Body of pancreas (tissue), 4 donors: ENCODE data around the gene MGAT5. TPM values are rescaled to one million over a fixed set of nuclear protein-coding genes. Genes with fewer than 3 reads are reported as not detected.

Source experiments
- ATAC-seq: fragments of 150-250 bp; one replicate; pipeline ENCODE4 v1.9.1; 2016
- DNase-seq, 4 donors: peaks; one replicate each; pipeline ENCODE4 v3.0.0-alpha.2; 2019
- H3K27ac ChIP-seq, 4 donors: fragments of 200-600 bp; sonication (generic); 1 replicate in 3 of 4; 2 replicates in 1 of 4; pipeline versions ENCODE4 v1.5.1 to v1.6.1; 2016 to 2019; ENCODE audit warnings: mild to moderate bottlenecking in 1 of 4, mixed read lengths in 1 of 4, moderate library complexity in 1 of 4
- H3K27me3 ChIP-seq, 2 donors: fragments of 200-600 bp; sonication (generic); one replicate each; pipeline ENCODE4 v1.6.0; 2016; ENCODE audit warnings: mild to moderate bottlenecking in 1 of 2
- H3K36me3 ChIP-seq, 2 donors: fragments of 200-600 bp; sonication (generic); replicated peaks in 1 of 2; 2 replicates each; pipeline ENCODE4 v1.5.1; 2016; ENCODE audit warnings: low read depth in 2 of 2; ENCODE audit not compliant: insufficient read depth in 1 of 2
- H3K4me1 ChIP-seq: fragments of 200-600 bp; sonication (generic); one replicate; pipeline ENCODE4 v1.6.0; 2016
- H3K4me3 ChIP-seq, 2 donors: fragments of 200-600 bp; sonication (generic); 1 replicate in 1 of 2; 2 replicates in 1 of 2; pipeline ENCODE4 v1.5.1; 2016 to 2019
- H3K9me3 ChIP-seq, 3 donors: fragments of 200-600 bp; sonication (generic); 1 replicate in 2 of 3; 2 replicates in 1 of 3; pipeline ENCODE4 v1.5.1; 2016
- CTCF ChIP-seq, 7 experiments: fragments of 450-650 bp in 4 of 7; fragments of 200-600 bp in 3 of 7; sonication (generic) in 3 of 7; IDR thresholded peaks; one replicate each; pipeline ENCODE4 v1.5.1; 2016 to 2019; ENCODE audit warnings: antibody characterized with exemption in 7 of 7
- POLR2A ChIP-seq, 3 donors: fragments of 450-650 bp; IDR thresholded peaks; one replicate each; pipeline ENCODE4 v1.6.1; 2016; ENCODE audit warnings: antibody characterized with exemption in 3 of 3, mild to moderate bottlenecking in 2 of 3
- WGBS, 2 donors: methylation state at CpG; one replicate each; pipeline ENCODE4 v1.1.5; 2017; 5-methylcytosine and 5-hydroxymethylcytosine counted together
- intact Hi-C: fragments of 100-400 bp; cut with DNase I; formaldehyde crosslinking; loops from one replicate; pipeline ENCODE4 v1.15.1; 2023
- total RNA-seq, 2 donors: library from RNA; depleted of rRNA; stranded (reverse); fragments of >200 nt; gene quantifications; one replicate each; pipeline ENCODE4 v1.1.0, GENCODE V29; 2016

MGAT5 gene
- total RNA-seq, 2 donors from 2014 or later = 15.8 to 16.3 TPM

GRCh38 chr2:134246154-134246874 lies 7.6 kb upstream of the MGAT5 start:
- intact Hi-C loops = loop anchor here (10.0 kb wide), 1 partner anchor 122 kb away; no protein-coding TSS in a partner anchor
- WGBS, 2 donors = 71 to 81% methylated on average over 7 of the region's 7 CpGs
- ATAC-seq (no peak), DNase-seq (no peak)
- H3K27me3 ChIP-seq = no peaks in the 10 kb centered on the region
- no peak overlapping the region for H3K4me3 ChIP-seq
- H3K36me3 ChIP-seq = no peaks in the 10 kb centered on the region
- TF ChIP-seq CTCF (IDR thresholded peaks at IDR 0.05) = no peak
- TF ChIP-seq POLR2A (IDR thresholded peaks at IDR 0.05) = no peak
- H3K27ac ChIP-seq = no peak overlapping the region
- no peaks in the 10 kb centered on the region for H3K9me3 ChIP-seq
- H3K4me1 ChIP-seq = peaks cover 8% of the 10 kb centered on the region

- 84 to 90% methylated on average over 1 of the region's 1 CpG for WGBS, 2 donors
- ATAC-seq (no peak), DNase-seq (no peak)
- Histone ChIP-seq H3K36me3 (no peaks in the 10 kb centered on the region), H3K4me3 (no peak overlapping the region), H3K27ac (no peak overlapping the region), H3K4me1 (peaks cover 8% of the 10 kb centered on the region), H3K27me3 (no peaks in the 10 kb centered on the region), H3K9me3 (no peaks in the 10 kb centered on the region)
- TF ChIP-seq POLR2A (IDR thresholded peaks at IDR 0.05) (no peak), CTCF (IDR thresholded peaks at IDR 0.05) (no peak)
- intact Hi-C loops = loop anchor here (10.0 kb wide), 1 partner anchor 123 kb away; no protein-coding TSS in a partner anchor
Measured at GRCh38 chr2:134247679-134248078, 6.2 kb upstream of the MGAT5 start.

- H3K4me3 ChIP-seq = no peak overlapping the region
- no peaks in the 10 kb centered on the region for H3K36me3 ChIP-seq
- ATAC-seq (no peak), DNase-seq (no peak)
- TF ChIP-seq POLR2A (IDR thresholded peaks at IDR 0.05) (no peak), CTCF (IDR thresholded peaks at IDR 0.05) (no peak)
- H3K9me3 ChIP-seq = no peaks in the 10 kb centered on the region
- 86 to 89% methylated on average over 2 of the region's 2 CpGs for WGBS, 2 donors
- H3K27ac ChIP-seq = no peak overlapping the region
- no peaks in the 10 kb centered on the region for H3K27me3 ChIP-seq
- peaks cover 17% of the 10 kb centered on the region for H3K4me1 ChIP-seq
- intact Hi-C loops = loop anchor here (10.0 kb wide), 1 partner anchor 124 kb away; no protein-coding TSS in a partner anchor
Measured at GRCh38 chr2:134248913-134249312, 5.0 kb upstream of the MGAT5 start.

DNA sequence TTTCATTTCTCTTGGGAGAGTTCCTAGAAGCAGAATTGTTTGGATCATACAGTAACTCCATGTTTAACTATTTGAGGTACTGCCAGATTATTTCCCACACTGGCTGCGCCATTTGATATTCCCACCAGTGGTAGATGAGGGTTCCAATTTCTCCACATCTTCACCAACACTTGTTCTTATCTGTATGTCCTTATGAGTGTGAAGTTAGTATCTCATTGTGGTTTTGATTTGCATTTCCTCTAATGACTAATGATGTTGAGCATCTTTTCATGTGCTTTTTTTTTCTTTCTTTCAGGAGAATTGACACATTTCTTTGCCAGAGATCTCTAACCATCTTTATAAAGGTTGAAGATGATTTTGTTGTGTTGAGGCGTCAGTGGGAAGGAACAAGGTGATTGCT lies 4.1 kb upstream of the MGAT5 start:
- intact Hi-C loops = loop anchor here (10.0 kb wide), 1 partner anchor 125 kb away; no protein-coding TSS in a partner anchor
- no peak for TF ChIP-seq POLR2A (IDR thresholded peaks at IDR 0.05)
- TF ChIP-seq CTCF (IDR thresholded peaks at IDR 0.05) = no peak
- WGBS, 2 donors = 89 to 94% methylated on average over 2 of the region's 2 CpGs
- Histone ChIP-seq H3K4me3 (no peak overlapping the region), H3K27me3 (no peaks in the 10 kb centered on the region), H3K36me3 (no peaks in the 10 kb centered on the region), H3K4me1 (peaks cover 24% of the 10 kb centered on the region), H3K27ac (no peak overlapping the region), H3K9me3 (no peaks in the 10 kb centered on the region)
- no peak for DNase-seq
- ATAC-seq = no peak
